Thymus (tissue), 11 donors: ENCODE data around the gene SHISAL1. TPM values are rescaled to one million over a fixed set of nuclear protein-coding genes. Genes with fewer than 3 reads are reported as not detected.

Experiments
- DNase-seq, 9 donors: peaks; one replicate each; pipeline ENCODE4 v3.0.0-alpha.2; 2013; ENCODE audit warnings: low spot score in 9 of 9, low read depth in 6 of 9, missing footprints in 1 of 9
- H3K27ac ChIP-seq, 2 donors: one replicate each; pipeline ENCODE4 v1.5.1; 2013; ENCODE audit warnings: control low read depth in 1 of 2, low read depth in 1 of 2, low read length in 1 of 2, mild to moderate bottlenecking in 1 of 2, moderate library complexity in 1 of 2
- H3K27me3 ChIP-seq, 2 donors: one replicate each; pipeline ENCODE4 v1.5.1; 2013; ENCODE audit warnings: low read length in 1 of 2; ENCODE audit not compliant: control insufficient read depth in 2 of 2, insufficient read depth in 1 of 2
- H3K36me3 ChIP-seq, 2 donors: one replicate each; pipeline ENCODE4 v1.5.1; 2013; ENCODE audit warnings: low read length in 1 of 2, mild to moderate bottlenecking in 1 of 2, moderate library complexity in 1 of 2; ENCODE audit not compliant: control insufficient read depth in 2 of 2, insufficient read depth in 2 of 2
- H3K4me1 ChIP-seq, 2 donors: one replicate each; pipeline ENCODE4 v1.5.1; 2013; ENCODE audit warnings: low read length in 2 of 2; ENCODE audit not compliant: control insufficient read depth in 2 of 2, insufficient read depth in 2 of 2
- H3K4me3 ChIP-seq, 2 donors: one replicate each; pipeline ENCODE4 v1.5.1; 2013; ENCODE audit warnings: low read length in 2 of 2, control low read depth in 1 of 2, mild to moderate bottlenecking in 1 of 2
- H3K9me3 ChIP-seq, 2 donors: one replicate each; pipeline ENCODE4 v1.5.1; 2013; ENCODE audit warnings: low read length in 1 of 2, mild to moderate bottlenecking in 1 of 2; ENCODE audit not compliant: control insufficient read depth in 2 of 2, insufficient read depth in 1 of 2
- WGBS: extraction: QIAGEN DNeasy Blood & Tissue Kit; methylation state at CpG from one replicate; pipeline ENCODE4 v1.1.7; 2013; 5-methylcytosine and 5-hydroxymethylcytosine counted together
- polyA plus RNA-seq: library from polyadenylated mRNA; stranded (reverse); fragments of 200-250 nt; gene quantifications from one replicate; pipeline ENCODE4 v1.2.3, GENCODE V29; 2013
- total RNA-seq: library from RNA; stranded (reverse); fragments of 120-200 nt; gene quantifications from one replicate; pipeline ENCODE4 v1.2.4, GENCODE V29; 2013
- donor health status: healthy.

Gene SHISAL1
- total and polyA plus RNA-seq, 2 donors: 0.27 to 0.33 TPM

DNA sequence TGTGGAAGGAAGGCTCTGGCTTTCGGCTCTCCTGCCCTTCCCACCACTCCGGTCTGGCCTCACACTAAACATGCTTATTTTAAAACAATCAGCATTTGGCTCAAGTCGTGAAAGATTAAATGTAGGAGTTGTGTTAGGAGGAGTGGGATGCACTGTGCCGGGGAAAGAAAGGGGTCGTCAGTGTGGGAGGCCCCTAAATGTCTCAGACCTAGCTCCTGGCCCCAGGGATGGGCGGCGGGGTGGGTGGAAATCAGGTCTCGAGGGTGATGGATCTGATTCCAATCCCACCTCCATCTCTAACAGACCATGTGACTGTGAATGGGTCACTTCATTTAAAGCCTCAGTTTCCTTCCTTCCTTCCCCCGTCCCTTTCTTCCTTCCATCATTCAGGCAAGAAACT is 6.9 kb upstream of the SHISAL1 start:
- no peaks in the 10 kb centered on the region for H3K9me3 ChIP-seq
- WGBS: 92% methylated on average over 9 of the region's 9 CpGs
- no peak overlapping the region for H3K27ac ChIP-seq
- H3K36me3 ChIP-seq: no peaks in the 10 kb centered on the region
- no peak overlapping the region for H3K4me3 ChIP-seq
- peaks cover 0 to under 1% of the 10 kb centered on the region in 2 donors for H3K4me1 ChIP-seq
- DNase-seq: no peak
- H3K27me3 ChIP-seq: peaks cover 0 to 5% of the 10 kb centered on the region in 2 donors

DNA sequence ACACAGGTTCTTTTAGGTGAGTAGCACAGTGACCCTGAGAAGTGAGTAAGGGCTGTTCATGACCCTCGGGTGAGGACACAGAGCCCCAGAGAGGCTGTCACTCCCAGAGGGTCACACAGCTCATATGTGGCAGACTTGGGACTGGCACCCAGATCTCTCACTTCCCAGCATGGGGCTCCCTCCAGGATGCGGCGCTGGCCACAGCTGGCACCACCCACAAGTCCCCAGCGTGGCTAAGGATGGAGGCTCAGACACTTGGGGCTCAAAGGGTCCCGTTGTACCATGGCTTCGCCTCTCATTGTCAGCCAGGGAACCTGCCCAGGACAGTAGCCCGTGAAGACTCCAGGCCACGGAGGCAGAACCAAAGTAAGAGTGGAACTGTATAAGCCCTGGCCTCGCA is 6.0 kb upstream of the SHISAL1 start:
- WGBS: 96% methylated on average over 9 of the region's 9 CpGs
- DNase-seq: no peak
- no peaks in the 10 kb centered on the region for H3K9me3 ChIP-seq
- H3K4me3 ChIP-seq: no peak overlapping the region
- H3K27ac ChIP-seq: no peak overlapping the region
- peaks cover 0 to 2% of the 10 kb centered on the region in 2 donors for H3K27me3 ChIP-seq
- peaks cover 0 to 6% of the 10 kb centered on the region in 2 donors for H3K4me1 ChIP-seq
- no peaks in the 10 kb centered on the region for H3K36me3 ChIP-seq

DNA sequence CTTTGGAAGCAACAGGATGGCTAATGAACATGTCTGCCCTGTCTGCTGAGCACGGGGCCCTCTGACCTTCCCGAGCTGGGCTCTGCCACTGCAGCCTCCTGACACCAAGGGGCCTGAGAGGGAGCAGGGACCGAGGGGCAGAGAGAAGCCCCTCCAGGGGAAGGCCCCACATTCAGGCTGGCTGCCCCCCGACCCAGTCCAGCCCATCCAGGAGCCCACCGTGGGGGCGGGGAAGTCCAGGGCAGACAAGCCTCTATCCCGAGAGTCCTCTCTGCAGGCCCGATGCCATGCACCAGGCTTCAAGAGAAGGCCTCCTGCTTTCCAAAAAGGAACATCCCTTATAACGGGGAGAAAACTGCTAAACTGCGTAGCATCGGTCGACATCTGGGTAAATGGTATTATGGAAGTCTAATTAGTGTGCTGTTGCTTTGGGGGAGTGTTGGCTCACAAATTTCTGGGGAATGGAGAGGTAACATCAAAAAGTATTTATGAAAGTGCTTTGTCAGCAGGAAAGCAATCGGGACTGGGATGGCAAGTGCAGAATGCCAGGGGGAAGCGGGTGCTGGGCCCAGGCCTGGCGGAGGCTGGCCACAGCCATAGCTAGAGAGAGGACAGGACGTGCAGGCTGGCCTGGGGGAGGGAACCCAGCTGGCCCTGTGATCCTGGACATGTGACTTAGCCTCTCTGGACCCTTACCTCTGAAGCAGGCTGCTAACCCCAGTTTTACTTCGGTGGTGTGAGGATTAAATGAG is 5.3 kb upstream of the SHISAL1 start:
- DNase-seq: no peak
- Histone ChIP-seq H3K27me3 (peaks cover 0 to 2% of the 10 kb centered on the region in 2 donors), H3K36me3 (no peaks in the 10 kb centered on the region), H3K27ac (no peak overlapping the region), H3K4me3 (no peak overlapping the region), H3K9me3 (no peaks in the 10 kb centered on the region), H3K4me1 (peaks cover 0 to 6% of the 10 kb centered on the region in 2 donors)
- WGBS: 95% methylated on average over 17 of the region's 17 CpGs

- H3K4me3 ChIP-seq: no peak overlapping the region
- H3K27me3 ChIP-seq: peaks cover 0 to 2% of the 10 kb centered on the region in 2 donors
- DNase-seq: no peak
- no peaks in the 10 kb centered on the region for H3K36me3 ChIP-seq
- 96% methylated on average over 18 of the region's 18 CpGs for WGBS
- H3K4me1 ChIP-seq: peaks cover 0 to 6% of the 10 kb centered on the region in 2 donors
- no peak overlapping the region for H3K27ac ChIP-seq
- no peaks in the 10 kb centered on the region for H3K9me3 ChIP-seq
Observed at GRCh38 chr22:44317123-44317444, 4.3 kb upstream of the SHISAL1 start.

GRCh38 chr22:44316393-44317122 is 3.8 kb upstream of the SHISAL1 start:
- WGBS: 95% methylated on average over 13 of the region's 13 CpGs
- H3K36me3 ChIP-seq: no peaks in the 10 kb centered on the region
- no peak overlapping the region for H3K4me3 ChIP-seq
- peaks cover 0 to 1% of the 10 kb centered on the region in 2 donors for H3K27me3 ChIP-seq
- DNase-seq: no peak
- no peak overlapping the region for H3K27ac ChIP-seq
- H3K4me1 ChIP-seq: peaks cover 0 to 6% of the 10 kb centered on the region in 2 donors
- H3K9me3 ChIP-seq: no peaks in the 10 kb centered on the region

- Histone ChIP-seq H3K9me3 (no peaks in the 10 kb centered on the region), H3K4me3 (no peak overlapping the region), H3K27me3 (no peaks in the 10 kb centered on the region), H3K4me1 (peaks cover 0 to 6% of the 10 kb centered on the region in 2 donors), H3K27ac (no peak overlapping the region), H3K36me3 (no peaks in the 10 kb centered on the region)
- 60% methylated on average over 17 of the region's 17 CpGs for WGBS
- DNase-seq: peak in 2 of 9 donors; percentile 7 to 22
Observed at GRCh38 chr22:44314425-44315067, 1.8 kb upstream of the SHISAL1 start.

- Histone ChIP-seq H3K4me3 (no peak overlapping the region), H3K27ac (no peak overlapping the region)
- 92% methylated on average over 16 of the region's 16 CpGs for WGBS
Observed at GRCh38 chr22:44313385-44314006, 745 bp upstream of the SHISAL1 start.

GRCh38 chr22:44311855-44312170 is 938 bp downstream of the SHISAL1 start:
- DNase-seq: no peak
- Histone ChIP-seq H3K36me3 (no peaks in the 10 kb centered on the region), H3K4me1 (peaks cover 0 to 6% of the 10 kb centered on the region in 2 donors), H3K27ac (no peak overlapping the region), H3K4me3 (no peak overlapping the region), H3K9me3 (no peaks in the 10 kb centered on the region), H3K27me3 (no peaks in the 10 kb centered on the region)
- 55% methylated on average over 3 of the region's 3 CpGs for WGBS

More at GRCh38 chr22:44313385-44314006, 745 bp upstream of the SHISAL1 start:
- Histone ChIP-seq H3K36me3 (no peaks in the 10 kb centered on the region), H3K27me3 (no peaks in the 10 kb centered on the region), H3K4me1 (peaks cover 0 to 6% of the 10 kb centered on the region in 2 donors), H3K9me3 (no peaks in the 10 kb centered on the region)
- DNase-seq: no peak
